Measurements from ENCODE around the gene CPA2.

DNA sequence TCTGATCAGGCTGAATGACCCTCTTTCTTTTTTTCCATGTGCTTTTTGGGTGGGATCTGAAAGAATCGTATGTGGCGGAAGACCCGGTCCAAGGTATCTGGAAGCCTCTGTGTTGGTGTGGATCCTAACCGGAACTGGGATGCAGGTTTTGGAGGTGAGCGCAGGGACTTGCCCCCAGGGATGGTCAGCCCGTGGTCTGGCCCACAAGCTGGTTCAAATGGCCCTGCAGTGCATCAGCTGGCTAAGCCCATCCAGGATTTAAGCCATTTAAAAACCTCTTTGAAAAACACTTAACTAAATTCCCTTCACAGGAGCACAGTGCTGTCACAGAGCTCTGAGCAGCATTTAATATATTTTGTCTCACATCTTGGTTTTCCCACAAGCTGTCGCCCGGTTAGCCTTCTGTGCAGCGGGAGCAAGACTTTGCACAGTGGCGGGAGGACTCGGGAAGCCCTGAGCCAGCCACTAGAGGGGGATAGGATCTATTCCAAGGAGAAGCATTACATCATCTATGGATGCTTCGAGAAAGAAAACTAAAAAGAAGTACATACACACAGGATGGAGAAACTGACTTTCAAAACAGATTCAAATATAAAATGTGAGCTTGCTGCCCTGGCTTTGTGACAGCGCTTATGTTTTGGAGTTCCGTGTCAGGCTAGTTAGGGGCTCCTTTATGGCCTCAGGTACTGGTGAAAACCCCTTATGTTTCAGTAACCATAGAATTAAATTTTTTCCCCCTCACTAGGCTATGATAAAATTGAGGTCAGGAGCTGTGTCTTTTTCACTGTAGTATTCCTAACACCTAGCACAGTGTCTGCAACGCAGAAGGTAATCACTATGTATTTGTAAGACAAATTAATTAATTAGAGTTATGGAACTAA, 11.3 kb downstream of the CPA2 start:
- TF ChIP-seq, protein P1, sequence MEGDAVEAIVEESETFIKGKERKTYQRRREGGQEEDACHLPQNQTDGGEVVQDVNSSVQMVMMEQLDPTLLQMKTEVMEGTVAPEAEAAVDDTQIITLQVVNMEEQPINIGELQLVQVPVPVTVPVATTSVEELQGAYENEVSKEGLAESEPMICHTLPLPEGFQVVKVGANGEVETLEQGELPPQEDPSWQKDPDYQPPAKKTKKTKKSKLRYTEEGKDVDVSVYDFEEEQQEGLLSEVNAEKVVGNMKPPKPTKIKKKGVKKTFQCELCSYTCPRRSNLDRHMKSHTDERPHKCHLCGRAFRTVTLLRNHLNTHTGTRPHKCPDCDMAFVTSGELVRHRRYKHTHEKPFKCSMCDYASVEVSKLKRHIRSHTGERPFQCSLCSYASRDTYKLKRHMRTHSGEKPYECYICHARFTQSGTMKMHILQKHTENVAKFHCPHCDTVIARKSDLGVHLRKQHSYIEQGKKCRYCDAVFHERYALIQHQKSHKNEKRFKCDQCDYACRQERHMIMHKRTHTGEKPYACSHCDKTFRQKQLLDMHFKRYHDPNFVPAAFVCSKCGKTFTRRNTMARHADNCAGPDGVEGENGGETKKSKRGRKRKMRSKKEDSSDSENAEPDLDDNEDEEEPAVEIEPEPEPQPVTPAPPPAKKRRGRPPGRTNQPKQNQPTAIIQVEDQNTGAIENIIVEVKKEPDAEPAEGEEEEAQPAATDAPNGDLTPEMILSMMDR (IDR thresholded peaks at IDR 0.05) = peak in 5 of 7 experiments; percentile 27 to 58 (median 50)
- TF ChIP-seq POLR2AphosphoS5 (IDR thresholded peaks at IDR 0.05) (no peak), POLR2A (IDR thresholded peaks at IDR 0.05) (no peak)
